ENCODE data around the gene GAL3ST1. TPM values are rescaled to one million over a fixed set of nuclear protein-coding genes. Genes with fewer than 3 reads are reported as not detected.

The GAL3ST1 gene
- total RNA-seq, 4 donors from 2014 or later, result 1.1 to 2.4 TPM; not detected in 2

DNA sequence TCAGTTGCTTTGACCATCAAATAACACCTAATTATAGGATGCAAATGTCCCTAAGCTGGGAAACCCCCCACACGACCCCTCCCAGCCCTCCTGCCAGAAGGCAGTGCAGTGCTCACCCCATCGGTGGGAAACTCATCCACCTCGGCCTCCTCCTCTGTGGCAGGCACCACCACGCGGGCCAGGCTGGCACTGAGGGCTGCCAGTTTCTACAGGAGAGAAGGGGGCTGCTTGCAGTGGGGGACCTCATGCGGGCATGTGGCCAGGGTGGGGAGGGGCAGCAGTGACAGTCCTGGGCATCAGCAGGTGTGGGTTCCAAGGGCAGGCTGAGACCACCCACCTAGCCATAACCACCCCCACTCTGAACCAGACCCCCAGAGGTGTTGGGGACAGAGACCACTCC is 6.4 kb upstream of the GAL3ST1 start:
- no peak for DNase-seq
- H3K4me1 ChIP-seq, result no peaks in the 10 kb centered on the region
- H3K27ac ChIP-seq, result no peak overlapping the region
- no peaks in the 10 kb centered on the region for H3K9me3 ChIP-seq
- intact Hi-C loops (cut with DNase I), result no loop called here
- peaks cover 66 to 100% (median 94%) of the 10 kb centered on the region in 3 donors for H3K36me3 ChIP-seq
- no peak overlapping the region for H3K4me3 ChIP-seq
- TF ChIP-seq, protein P1, sequence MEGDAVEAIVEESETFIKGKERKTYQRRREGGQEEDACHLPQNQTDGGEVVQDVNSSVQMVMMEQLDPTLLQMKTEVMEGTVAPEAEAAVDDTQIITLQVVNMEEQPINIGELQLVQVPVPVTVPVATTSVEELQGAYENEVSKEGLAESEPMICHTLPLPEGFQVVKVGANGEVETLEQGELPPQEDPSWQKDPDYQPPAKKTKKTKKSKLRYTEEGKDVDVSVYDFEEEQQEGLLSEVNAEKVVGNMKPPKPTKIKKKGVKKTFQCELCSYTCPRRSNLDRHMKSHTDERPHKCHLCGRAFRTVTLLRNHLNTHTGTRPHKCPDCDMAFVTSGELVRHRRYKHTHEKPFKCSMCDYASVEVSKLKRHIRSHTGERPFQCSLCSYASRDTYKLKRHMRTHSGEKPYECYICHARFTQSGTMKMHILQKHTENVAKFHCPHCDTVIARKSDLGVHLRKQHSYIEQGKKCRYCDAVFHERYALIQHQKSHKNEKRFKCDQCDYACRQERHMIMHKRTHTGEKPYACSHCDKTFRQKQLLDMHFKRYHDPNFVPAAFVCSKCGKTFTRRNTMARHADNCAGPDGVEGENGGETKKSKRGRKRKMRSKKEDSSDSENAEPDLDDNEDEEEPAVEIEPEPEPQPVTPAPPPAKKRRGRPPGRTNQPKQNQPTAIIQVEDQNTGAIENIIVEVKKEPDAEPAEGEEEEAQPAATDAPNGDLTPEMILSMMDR (IDR thresholded peaks at IDR 0.05), result no peak
- no peak for TF ChIP-seq POLR2A (IDR thresholded peaks at IDR 0.05)
- no peaks in the 10 kb centered on the region for H3K27me3 ChIP-seq
- 80 to 92% methylated on average over 1 to 4 of the region's 6 CpGs for WGBS, 2 donors

DNA sequence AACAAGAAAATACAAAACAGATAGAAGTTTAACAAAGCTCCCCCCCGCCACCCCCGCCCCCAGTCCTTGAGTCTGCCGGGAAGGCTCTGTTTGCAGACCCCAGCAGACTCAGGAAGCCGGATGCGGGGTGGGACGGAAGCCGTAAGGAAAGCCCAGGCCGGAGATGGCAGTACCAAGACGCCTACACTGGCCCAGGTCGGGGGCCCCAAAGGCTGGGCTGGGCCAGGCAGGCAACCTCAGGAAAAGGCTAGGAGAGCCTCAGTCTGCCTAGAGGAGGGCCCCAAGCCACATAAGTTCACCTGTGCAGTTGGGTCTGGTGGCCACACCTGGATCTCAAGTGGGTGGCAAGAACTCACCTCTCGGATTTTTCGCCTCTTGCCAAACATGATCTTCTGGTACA is 4.0 kb upstream of the GAL3ST1 start:
- peaks cover 0 to 4% (median 0%) of the 10 kb centered on the region in 4 donors for H3K27me3 ChIP-seq
- H3K27ac ChIP-seq, result no peak overlapping the region
- TF ChIP-seq, protein P1 (IDR thresholded peaks at IDR 0.05), result no peak
- TF ChIP-seq POLR2A (IDR thresholded peaks at IDR 0.05), result no peak
- H3K9me3 ChIP-seq, result no peaks in the 10 kb centered on the region
- H3K4me1 ChIP-seq, result peaks cover 0 to 12% (median 8%) of the 10 kb centered on the region in 3 donors
- WGBS, 2 donors, result 85 to 91% methylated on average over 9 to 12 of the region's 12 CpGs
- intact Hi-C loops (cut with DNase I), result no loop called here
- DNase-seq, result no peak
- H3K4me3 ChIP-seq, result no peak overlapping the region
- peaks cover 51 to 84% (median 71%) of the 10 kb centered on the region in 3 donors for H3K36me3 ChIP-seq

DNA sequence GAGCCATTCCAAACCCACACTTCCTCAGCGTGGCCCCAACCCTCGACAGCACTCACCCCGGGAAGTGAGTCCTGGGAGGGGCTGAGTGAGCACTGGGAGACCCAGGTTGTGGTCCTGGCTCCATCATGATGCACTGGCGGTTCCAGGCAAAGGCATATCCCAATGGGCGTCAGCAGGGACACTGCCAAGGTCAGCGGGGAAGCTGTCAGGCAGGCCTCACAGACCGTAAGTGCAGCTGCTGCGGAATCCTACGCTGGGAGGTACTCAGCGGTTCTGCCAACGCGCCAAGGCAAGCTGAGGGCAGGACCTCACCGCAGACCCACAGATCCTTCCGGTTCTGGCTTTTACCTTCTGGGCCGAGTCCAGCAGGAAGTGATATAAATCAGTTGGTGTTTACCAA is 1.4 kb upstream of the GAL3ST1 start:
- Histone ChIP-seq H3K27me3 (peaks cover 0 to 4% (median 0%) of the 10 kb centered on the region in 4 donors), H3K4me3 (no peak overlapping the region), H3K9me3 (no peaks in the 10 kb centered on the region), H3K27ac (peak overlapping the region in 1 of 4 donors; percentile 10), H3K36me3 (peaks cover 45 to 58% (median 48%) of the 10 kb centered on the region in 3 donors), H3K4me1 (peaks cover 0 to 12% (median 8%) of the 10 kb centered on the region in 3 donors)
- TF ChIP-seq, protein P1 (IDR thresholded peaks at IDR 0.05), result no peak
- TF ChIP-seq POLR2A (IDR thresholded peaks at IDR 0.05), result no peak
- 41% methylated on average over 8 of the region's 15 CpGs; no CpG with 5 or more reads in 1 of the 2 donors for WGBS, 2 donors
- no peak for DNase-seq
- intact Hi-C loops (cut with DNase I), result no loop called here

DNA sequence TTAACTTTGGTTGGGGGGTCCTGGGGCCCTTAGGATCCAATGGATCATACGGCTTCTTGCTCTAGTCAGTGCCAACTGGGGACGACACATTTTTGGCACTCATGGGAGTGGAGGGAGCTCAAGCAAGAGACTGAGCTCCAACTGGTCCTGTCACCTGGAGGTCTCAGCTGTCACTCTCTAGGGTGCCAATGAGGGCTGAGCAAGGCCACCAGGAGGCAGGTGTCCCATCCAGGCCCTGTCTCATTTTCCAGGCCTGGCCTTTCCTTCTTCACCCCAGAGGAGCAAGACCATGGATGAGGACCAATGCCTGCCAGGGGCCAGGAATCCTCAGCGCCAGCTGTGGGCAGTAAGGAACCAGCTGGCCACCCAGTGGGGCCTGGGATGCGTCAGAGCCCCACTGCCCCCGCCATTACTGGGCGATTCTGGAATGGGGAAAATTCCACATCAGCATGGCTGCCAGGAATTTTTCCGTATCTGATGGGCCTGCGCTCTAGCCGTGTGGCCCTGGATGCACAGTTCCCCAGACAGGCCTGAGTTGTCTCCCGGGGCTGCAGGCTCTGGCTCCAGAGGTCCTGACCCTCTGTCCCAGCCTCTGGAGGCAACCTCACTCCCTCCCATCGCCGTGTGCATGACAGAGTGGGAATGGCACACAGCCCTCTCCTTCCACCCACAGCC is 669 bp upstream of the GAL3ST1 start:
- peaks cover 38 to 51% (median 41%) of the 10 kb centered on the region in 3 donors for H3K36me3 ChIP-seq
- 67 to 84% methylated on average over 2 to 8 of the region's 12 CpGs for WGBS, 2 donors
- H3K9me3 ChIP-seq, result no peaks in the 10 kb centered on the region
- peak overlapping the region in 1 of 4 donors; percentile 31 for H3K4me3 ChIP-seq
- no peak for DNase-seq
- TF ChIP-seq, protein P1 (IDR thresholded peaks at IDR 0.05), result no peak
- TF ChIP-seq POLR2A (IDR thresholded peaks at IDR 0.05), result no peak
- peaks cover 0 to 4% (median 0%) of the 10 kb centered on the region in 4 donors for H3K27me3 ChIP-seq
- peak overlapping the region in 1 of 4 donors; percentile 22 for H3K27ac ChIP-seq
- peaks cover 0 to 12% (median 8%) of the 10 kb centered on the region in 3 donors for H3K4me1 ChIP-seq
- intact Hi-C loops (cut with DNase I), result no loop called here

DNA sequence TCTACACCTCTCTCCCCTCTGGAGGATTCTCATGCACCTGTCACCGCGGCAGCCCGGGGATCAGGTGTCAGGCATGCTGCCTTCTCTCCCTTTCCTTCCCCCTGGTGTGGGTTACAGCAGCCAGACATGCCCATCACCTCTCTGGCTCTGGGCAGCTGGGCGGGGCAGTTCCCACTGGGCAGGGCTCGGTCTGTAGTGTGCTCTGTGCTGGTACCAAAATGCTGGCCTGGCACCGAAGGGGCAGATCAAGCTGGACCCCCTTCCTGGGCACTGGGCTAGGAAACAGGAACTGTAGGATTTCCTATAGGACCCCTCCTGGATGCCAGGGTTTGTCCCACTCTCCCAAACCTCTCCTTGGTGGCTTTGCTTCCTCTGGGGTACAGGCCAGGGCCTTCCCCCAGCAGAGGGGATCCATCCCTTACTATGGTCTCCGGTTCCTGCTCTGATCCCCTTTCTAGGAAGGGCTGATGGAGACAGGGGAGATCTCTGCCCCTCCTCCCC is 821 bp downstream of the GAL3ST1 start:
- Histone ChIP-seq H3K9me3 (no peaks in the 10 kb centered on the region), H3K4me1 (peaks cover 0 to 12% (median 8%) of the 10 kb centered on the region in 3 donors), H3K36me3 (peaks cover 25 to 36% (median 26%) of the 10 kb centered on the region in 3 donors), H3K27ac (no peak overlapping the region), H3K4me3 (no peak overlapping the region), H3K27me3 (peaks cover 0 to 4% (median 0%) of the 10 kb centered on the region in 4 donors)
- intact Hi-C loops (cut with DNase I), result no loop called here
- no peak for DNase-seq
- TF ChIP-seq POLR2A (IDR thresholded peaks at IDR 0.05), result no peak
- TF ChIP-seq, protein P1 (IDR thresholded peaks at IDR 0.05), result no peak
- 27 to 55% methylated on average over 3 to 4 of the region's 7 CpGs for WGBS, 2 donors

Measured in esophagus squamous epithelium (tissue), 5 donors.